Skeletal muscle satellite cell (primary cell): ENCODE results near the gene RNF151. TPM values are rescaled to one million over a fixed set of nuclear protein-coding genes. Genes with fewer than 3 reads are reported as not detected.
"Not testable (repeated sequence)": the region's sequence is repeated elsewhere in the genome, so short reads cannot be mapped to it uniquely, and the experiment has no call there.

Experiments used
- H3K27me3 ChIP-seq: 2 replicates; pipeline ENCODE4 v1.7.0; 2013; ENCODE audit warnings: low read length; ENCODE audit not compliant: control insufficient read depth, insufficient read depth
- H3K36me3 ChIP-seq: 2 replicates; pipeline ENCODE4 v1.7.0; 2013; ENCODE audit warnings: mild to moderate bottlenecking, control low read depth, low read length; ENCODE audit not compliant: insufficient read depth
- H3K4me1 ChIP-seq: 2 replicates; pipeline ENCODE4 v1.7.0; 2013; ENCODE audit warnings: low read length; ENCODE audit not compliant: control insufficient read depth, insufficient read depth
- H3K4me2 ChIP-seq: 2 replicates; pipeline ENCODE4 v1.7.0; 2013; ENCODE audit warnings: mild to moderate bottlenecking, low read length
- H3K4me3 ChIP-seq: 2 replicates; pipeline ENCODE4 v1.7.0; 2013; ENCODE audit warnings: low read length
- H3K9ac ChIP-seq: 2 replicates; pipeline ENCODE4 v1.7.0; 2013; ENCODE audit warnings: mild to moderate bottlenecking, low read depth, low read length, moderate library complexity
- H3K9me3 ChIP-seq: replicated peaks from 2 replicates; pipeline ENCODE4 v1.7.0; 2013; ENCODE audit warnings: mild to moderate bottlenecking, control low read depth, low read length
- small RNA-seq: library from RNA; depleted of rRNA; stranded (forward); fragments of <200 nt; gene quantifications from one replicate; pipeline ENCODE3, GENCODE V24; 2012

RNF151 gene

GRCh38 chr16:2009791-2010510 is 43.3 kb downstream of the RNF151 start, which contains the start of gene ZNF598:
ZNF598 (minus strand) TSS chr16:2009821.
- H3K9me3 ChIP-seq = no peaks in the 10 kb centered on the region
- peak within 1 kb of the TSS; percentile 93 for H3K4me2 ChIP-seq
- H3K9ac ChIP-seq = peak within 1 kb of the TSS; percentile 95
- no peaks in the 10 kb centered on the region for H3K36me3 ChIP-seq
- H3K27me3 ChIP-seq = no peaks in the 10 kb centered on the region
- peak within 1 kb of the TSS; percentile 74 for H3K4me3 ChIP-seq
- H3K4me1 ChIP-seq = peaks cover 47% of the 10 kb centered on the region

- peaks cover 30% of the 10 kb centered on the region for H3K4me1 ChIP-seq
- not testable (repeated sequence) for H3K4me2 ChIP-seq, H3K9me3 ChIP-seq, H3K36me3 ChIP-seq, H3K4me3 ChIP-seq, H3K27me3 ChIP-seq, H3K9ac ChIP-seq
These were observed 45.1 kb downstream of the RNF151 start for GRCh38 chr16:2011726-2012125.

DNA sequence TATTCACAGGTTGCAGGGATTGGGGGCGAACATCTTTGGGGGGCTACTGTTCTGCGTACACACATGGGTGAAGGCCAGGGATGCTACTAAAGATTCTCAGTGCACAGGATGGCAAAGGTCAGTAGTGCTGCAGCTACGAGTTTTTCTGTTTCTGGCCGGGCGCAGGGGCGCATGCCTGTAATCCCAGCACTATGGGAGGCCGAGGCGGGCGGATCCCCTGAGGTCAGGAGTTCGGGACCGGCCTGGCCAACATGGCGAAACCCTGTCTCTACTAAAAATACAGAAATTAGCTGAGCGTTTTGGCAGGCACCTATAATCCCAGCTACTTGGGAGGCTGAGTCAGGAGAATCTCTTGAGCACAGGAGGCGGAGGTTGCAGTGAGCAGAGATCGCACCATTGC is 46.9 kb downstream of the RNF151 start:
- Histone ChIP-seq H3K27me3 (no peaks in the 10 kb centered on the region), H3K4me2 (no peak overlapping the region), H3K4me1 (peaks cover 11% of the 10 kb centered on the region), H3K9me3 (no peaks in the 10 kb centered on the region), H3K36me3 (no peaks in the 10 kb centered on the region), H3K9ac (no peak overlapping the region), H3K4me3 (no peak overlapping the region)

DNA sequence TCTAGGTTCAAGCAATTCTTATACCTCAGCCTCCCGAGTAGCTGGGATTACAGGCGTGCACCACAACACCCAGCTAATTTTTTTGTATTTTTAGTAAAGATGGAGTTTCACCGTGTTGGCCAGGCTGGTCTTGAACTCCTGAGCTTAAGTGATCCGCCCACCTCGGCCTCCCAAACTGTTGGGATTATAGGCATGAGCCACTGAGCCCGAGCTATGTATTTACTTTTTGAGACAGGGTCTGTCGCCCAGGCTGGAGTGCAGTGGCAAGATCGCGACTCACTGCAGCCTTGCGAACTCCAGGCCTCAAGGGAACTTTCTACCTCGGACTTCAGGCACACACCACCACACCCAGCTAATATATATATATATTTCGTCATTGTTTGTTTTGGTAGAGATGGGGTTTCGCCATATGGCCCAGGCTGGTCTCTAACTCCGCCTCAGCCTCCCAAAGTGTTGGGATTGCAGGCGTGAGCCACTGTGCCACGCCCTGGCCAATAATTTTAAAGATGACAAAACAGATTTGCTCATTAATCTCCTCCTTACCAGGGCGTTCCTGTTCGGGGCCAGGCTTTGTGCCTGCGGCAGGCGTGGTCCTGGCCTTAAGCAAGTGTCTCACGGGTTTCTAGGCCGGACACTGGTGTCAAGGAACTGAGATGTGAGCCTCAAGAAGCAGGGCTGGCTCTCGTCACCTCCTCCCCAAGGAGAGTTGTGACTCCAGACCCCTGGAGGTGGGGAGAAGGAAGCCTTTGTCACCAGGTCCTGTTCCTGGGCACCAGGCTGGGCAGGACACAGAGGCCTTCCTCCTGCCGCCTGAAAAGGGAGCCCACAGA is 48.7 kb downstream of the RNF151 start:
- H3K27me3 ChIP-seq = peaks cover 2% of the 10 kb centered on the region
- H3K9ac ChIP-seq = no peak overlapping the region
- H3K36me3 ChIP-seq = no peaks in the 10 kb centered on the region
- H3K4me2 ChIP-seq = no peak overlapping the region
- H3K4me1 ChIP-seq = peaks cover 15% of the 10 kb centered on the region
- H3K4me3 ChIP-seq = no peak overlapping the region
- H3K9me3 ChIP-seq = no peaks in the 10 kb centered on the region

GRCh38 chr16:2015947-2016208 is 49.2 kb downstream of the RNF151 start:
- H3K9me3 ChIP-seq = no peaks in the 10 kb centered on the region
- H3K4me1 ChIP-seq = peaks cover 15% of the 10 kb centered on the region
- H3K9ac ChIP-seq = no peak overlapping the region

DNA sequence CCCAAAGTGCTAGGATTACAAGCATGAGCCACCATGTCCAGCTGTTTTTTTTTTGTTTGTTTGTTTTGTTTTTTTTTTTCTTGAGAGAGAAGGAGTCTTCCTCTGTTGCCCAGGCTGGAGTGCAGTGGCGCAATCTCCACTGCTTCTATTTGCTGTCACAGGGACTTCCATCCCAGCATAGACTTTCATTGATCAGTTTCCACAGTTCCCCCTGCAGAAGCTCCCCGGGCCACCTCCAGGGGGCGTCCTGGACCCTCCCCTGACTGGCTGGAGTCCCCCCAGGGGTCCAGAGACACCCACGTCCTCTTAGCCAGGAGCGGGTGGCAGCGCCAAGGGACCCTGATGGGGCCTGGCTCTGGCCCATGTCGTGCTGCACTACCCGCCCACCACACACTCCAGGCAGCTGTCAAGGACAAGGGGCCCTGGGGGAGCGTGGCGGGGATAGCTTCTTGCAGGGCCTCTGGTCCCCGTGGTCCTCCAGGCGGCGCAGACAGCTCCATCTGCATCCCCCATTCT is 49.8 kb downstream of the RNF151 start:
- Histone ChIP-seq H3K36me3 (no peaks in the 10 kb centered on the region), H3K27me3 (peaks cover 3% of the 10 kb centered on the region), H3K4me3 (no peak overlapping the region), H3K4me1 (peaks cover 15% of the 10 kb centered on the region), H3K9ac (no peak overlapping the region), H3K4me2 (no peak overlapping the region), H3K9me3 (no peaks in the 10 kb centered on the region)

More at GRCh38 chr16:2015947-2016208, 49.2 kb downstream of the RNF151 start:
- H3K36me3 ChIP-seq = no peaks in the 10 kb centered on the region
- H3K27me3 ChIP-seq = peaks cover 3% of the 10 kb centered on the region
- no peak overlapping the region for H3K4me3 ChIP-seq
- no peak overlapping the region for H3K4me2 ChIP-seq

Small RNAs within 50 kb of the gene (small RNA-seq; reads per million reads assigned to genes)
- not detected for gene AC005363.2
- not detected for gene RN7SL219P
- gene SNORA10 = not detected
- gene SNORA64 = not detected
